HG03097 (cell line): Measurements from ENCODE around the gene CD300LD.

Experiments used
- ATAC-seq: cut with Tn5 transposase; IDR thresholded peaks from one replicate; pipeline ENCODE4 v1.9.1; 2021; ENCODE audit not compliant: unreplicated experiment, low FRiP score

The CD300LD gene

GRCh38 chr17:74547264-74547663 is 44.8 kb downstream of the CD300LD start:
- no peak for ATAC-seq

DNA sequence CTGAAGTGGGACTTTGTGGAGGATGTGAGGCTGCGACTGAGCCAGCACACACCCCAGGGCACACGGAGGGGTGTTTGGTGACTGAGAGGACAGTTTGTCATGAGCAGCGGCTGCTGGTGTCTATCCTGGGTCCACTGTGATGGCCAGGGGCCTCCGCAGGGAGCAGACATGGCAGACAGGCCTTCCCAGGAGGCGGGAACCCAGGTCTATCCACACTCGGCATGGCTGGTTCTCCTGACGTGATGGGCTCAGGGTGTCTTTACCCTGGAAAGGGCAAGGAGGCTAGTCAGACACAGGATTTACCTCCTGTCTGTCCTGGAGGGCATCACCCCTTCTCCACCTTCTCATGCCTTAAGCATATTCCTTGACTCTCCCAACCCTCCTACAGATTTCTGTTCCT is 45.5 kb downstream of the CD300LD start:
- no peak for ATAC-seq

GRCh38 chr17:74545843-74546230 is 46.2 kb downstream of the CD300LD start, which contains the start of gene CD300C:
TSS of gene CD300C (minus strand) at chr17:74546115. CDS start at chr17:74545782, 333 bp downstream.
- no peak for ATAC-seq

DNA sequence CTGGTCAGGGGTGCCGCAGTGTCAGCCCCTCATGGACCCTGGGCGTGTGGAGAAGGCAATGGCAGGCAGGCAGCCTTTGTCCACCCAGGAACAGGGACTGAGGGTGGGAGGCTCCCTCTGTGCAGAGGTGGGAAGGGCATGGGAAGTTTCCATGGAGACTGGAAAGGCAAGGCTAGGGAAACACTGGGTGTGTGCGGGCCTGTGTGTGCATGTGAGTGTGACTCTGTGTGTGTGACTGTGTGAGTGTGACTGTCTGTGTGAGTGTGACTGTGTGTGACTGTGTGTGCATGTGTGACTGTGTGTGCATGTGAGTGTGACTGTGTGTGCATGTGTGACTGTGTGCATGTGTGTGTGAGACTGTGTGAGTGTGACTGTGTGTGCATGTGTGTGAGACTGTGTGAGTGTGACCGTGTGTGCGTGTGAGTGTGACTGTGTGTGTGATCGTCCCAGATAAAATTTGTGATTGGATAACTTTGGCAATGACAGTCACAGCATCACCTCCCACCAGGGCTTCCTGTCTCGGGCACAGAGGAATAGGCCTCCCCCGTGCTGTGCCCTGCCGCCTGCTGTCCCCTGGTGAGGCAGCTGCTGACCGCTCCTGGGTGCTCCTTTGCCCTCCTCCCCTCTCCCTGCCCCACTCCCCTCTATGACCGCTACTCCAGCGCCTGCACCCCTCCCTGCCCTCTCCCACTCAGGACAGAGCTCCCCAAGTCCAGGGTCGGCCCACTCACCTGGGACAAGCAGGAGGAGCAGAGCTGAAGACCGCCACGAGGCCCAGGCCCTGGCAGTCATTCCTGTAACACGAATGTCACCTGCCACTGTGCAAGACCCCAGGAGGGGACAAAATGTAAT is 46.9 kb downstream of the CD300LD start:
- ATAC-seq = no peak

DNA sequence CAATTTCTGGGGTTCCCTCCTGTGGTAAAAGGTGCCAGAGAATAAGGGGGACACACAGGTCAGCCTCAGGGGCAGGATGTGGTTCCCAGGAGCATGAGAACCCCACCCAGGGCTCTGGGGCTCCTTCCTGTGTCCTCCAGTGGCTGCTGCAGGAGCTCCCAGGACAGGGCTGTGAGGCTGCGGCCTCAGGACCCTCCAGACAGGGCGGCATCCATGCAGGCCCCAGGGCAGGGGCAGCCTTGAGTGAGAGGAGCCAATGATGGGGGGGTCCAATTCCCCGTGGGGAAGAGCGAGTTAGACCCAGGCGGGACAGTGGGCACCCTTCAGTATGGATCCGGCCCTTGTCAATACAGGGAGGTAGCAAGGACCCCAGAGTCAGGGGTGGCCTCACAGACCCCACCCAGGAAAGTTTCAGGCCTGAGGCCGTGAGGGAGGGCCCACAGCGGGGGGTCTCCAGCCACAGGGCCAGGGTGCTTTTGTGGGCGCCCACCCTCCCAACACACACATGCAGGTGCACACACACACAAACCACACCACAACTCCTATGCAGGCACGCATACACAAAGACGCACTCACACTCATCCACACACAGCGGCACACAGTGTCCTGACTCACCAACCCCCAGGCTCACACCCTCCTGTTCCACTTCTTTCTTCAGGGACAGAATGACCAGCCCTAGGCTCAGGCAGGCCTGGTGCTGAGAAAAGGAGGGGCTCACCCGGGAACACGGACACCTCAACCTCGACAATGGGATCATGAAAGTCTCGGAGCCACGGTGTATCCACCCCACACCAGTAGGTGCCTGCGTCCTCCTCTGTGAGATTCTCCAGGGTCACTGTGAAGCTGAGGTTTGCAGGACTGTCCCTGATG is 48.0 kb downstream of the CD300LD start:
- ATAC-seq = no peak

DNA sequence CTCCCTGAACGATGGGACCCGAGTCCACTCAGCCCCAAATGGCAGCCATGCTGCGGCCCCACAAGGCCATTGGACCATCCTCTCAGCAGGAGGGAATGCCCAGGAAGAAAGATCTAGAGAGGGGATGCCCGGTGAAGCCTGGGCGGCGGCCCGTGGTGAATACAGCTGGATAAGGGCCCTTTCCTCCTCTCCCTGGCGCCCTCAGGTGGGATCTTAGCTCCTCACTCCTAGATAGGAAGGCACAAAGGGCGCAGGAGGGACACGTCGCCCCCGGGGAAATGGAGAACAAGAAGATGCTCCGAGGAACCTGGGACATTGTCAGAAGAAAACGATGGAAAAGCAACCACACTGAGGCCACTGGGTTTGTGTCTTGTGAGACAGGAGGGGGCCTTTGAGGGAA is 48.7 kb downstream of the CD300LD start:
- ATAC-seq = no peak

DNA sequence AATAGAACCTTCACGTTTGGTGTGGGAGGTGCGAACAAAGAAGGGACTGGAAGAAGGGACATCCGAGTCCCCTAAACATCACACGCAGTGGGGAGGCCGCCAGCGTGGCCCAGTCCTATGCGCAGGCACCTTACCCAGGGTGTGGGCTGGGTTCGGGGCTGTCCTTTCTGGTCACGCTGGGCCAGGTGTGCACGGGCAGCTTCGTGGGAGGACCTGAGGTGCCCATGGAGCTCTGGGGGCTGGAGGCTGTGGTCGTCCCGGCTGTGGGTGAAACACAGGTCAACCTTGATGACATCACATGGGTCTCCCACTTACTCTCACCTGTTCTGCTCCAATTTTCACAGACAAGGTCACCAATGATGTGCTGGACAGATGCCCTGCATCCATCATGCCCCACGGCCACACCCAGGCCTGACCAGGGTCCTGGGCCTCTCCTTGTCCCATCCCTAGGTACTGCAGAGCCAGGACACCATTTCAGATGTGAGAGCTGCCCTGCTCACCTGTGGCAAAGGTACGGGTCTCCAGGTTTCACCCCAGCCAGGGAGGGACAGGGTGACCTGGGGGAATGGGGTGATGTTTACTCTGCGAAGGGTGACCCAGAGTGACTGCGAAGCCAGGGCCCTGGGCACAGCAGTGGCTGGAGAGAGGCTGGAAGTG is 49.2 kb downstream of the CD300LD start:
- no peak for ATAC-seq

GRCh38 chr17:74542166-74542565 is 49.9 kb downstream of the CD300LD start:
- no peak for ATAC-seq

GRCh38 chr17:74541176-74542111 is 50.6 kb downstream of the CD300LD start:
- ATAC-seq = no peak

DNA sequence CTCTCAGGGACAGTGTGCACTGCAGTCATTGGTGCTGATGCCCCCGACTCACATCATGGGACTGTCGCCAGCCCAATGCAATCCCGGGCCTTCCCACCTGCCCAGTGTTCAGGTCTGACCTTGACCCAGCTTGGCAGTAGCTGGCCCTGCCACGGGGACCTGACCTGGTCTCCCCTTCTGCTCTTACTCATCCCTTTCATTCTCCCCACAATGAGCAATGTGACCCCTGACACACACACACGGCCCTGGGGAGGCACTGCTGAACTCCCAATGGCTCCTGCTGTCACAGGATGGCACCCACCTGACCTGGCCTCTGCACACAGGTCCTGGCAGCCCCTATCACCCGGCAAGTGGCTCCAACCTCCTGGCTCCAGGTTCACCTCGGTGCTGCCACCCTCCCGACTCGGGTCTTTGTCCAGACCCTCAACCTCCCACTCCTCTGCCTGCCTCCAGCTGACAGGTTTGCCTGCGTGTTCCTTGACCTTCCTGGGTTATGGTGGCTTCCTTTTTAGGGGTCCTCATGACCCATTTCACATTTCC is 52.7 kb downstream of the CD300LD start:
- ATAC-seq = no peak

- ATAC-seq = no peak
These were observed 55.2 kb downstream of the CD300LD start for GRCh38 chr17:74536890-74537289.

DNA sequence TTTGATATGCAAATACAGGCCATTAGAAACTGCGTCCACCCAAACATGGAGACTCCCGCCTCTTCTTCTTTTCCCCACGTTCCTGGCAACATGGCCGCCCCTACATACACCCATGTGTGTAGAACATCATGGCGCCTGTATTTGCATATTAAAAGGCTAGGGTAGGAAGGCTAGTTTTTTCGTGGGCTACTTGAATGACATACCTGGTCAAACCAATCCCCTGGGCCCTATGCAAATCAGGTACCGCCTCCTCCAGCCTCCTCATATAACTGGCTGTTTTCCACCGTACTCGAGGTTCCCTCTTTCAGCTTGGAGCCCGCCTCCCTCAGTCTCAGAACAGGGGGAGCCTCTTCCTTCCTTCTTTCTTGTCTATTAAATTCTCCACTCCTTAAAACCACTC is 60.0 kb downstream of the CD300LD start:
- ATAC-seq = no peak

DNA sequence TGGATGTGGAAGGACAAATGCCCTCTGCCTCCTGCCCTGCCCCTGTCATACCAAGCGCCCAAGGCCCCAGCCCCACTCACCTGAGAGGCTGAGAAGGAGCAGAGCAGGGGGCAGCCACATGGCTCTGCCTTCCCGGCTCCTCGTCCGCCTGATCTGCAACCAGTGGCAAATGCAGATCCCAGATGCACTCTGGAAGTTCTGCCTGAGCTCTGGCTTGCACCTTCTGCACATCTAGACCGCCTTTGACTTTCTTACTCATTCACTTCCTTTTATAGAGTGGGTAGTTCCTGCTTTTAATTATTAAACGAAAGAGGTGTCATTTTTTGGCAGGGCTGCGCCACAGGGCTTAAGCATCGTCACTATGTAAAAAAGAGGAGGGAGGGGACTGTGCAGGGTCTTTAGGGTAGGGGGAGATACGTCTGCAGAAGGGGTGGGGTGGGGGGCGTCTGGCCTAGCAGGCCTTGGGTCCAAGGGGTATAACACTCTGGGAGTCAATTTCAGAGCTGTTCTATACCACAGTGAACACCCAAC is 60.8 kb downstream of the CD300LD start, which contains the start of gene CD300LB:
Gene CD300LB (minus strand): TSS at position 245 of the 531 bp plus-strand sequence. CDS start 125 bp downstream, at position 120.
- no peak for ATAC-seq

GRCh38 chr17:74530831-74531150 is 61.3 kb downstream of the CD300LD start:
- ATAC-seq = no peak
